Measurements from ENCODE around the gene MAN2A2. TPM values are rescaled to one million over a fixed set of nuclear protein-coding genes. Genes with fewer than 3 reads are reported as not detected.

MAN2A2 gene
- 15.3 and 17.4 TPM in 2 replicates for total RNA-seq

DNA sequence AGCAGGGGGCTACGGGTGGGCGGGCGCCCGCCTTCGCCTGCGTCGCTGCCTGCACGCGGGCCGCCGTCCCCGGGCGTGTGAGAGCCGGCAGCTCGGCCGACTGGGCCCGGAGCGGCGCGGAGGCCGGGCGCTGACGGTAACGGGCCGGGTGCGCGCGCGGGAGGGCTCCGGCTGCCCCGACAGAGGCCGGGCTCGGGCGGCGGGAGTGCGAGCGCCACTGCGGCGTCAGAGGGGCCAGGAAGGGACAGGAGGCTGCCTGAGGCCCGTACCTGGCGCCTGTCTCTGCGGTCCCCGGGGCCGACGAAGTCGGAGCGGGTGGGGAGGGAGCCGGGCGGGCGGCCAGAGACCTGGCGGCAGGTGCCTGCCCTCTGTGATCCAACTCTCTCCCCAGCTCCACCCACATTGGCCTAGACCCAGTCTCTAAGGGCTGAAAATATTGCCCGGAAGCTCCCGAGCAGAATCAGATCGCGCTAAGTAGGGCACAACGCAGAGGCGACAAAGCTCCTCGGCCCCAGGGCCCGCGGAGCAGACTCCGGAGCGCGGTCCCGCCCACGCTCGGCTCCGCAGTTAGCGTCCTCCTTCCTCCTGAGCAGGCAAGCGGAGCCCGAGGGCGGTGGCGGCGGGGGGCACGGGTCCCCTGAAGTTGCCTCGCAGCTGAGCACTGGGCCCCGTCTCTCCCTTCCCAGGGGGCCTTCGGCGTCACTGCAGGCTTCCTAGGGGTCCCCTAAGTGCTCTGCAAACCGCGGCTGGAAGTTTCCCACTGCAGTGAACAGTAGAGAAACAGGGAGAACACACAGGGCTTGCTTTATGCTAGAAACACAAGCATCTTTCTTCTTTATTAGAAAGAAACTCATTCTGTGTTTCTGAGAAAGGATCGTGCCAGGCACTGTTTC lies at the start of gene MAN2A2:
MAN2A2 (plus strand) TSS at position 463 of the 893 bp plus-strand sequence. CDS start 906 bp downstream, outside the sequence.

DNA sequence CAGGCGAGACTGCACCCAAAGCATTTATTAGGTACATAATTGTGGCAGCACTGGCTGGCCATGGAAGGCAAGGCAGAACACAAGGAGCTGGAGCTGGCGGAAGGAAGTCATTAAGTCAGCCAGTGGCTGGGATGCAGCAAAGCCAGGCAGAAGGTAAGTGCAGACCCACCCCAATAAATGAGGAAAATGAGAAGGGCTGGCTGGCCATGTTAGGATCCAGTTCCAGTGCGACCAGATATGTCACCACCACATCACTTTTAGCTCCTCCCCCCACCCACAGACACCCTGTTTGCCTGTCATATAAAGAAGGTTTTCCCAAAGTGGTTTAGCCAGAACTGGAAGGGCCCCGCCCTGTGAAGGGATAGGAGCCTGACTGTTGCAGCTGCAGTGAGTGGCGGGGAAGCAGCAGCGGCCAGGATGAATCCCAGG lies 34.8 kb upstream of the MAN2A2 start, which contains the start of gene FURIN:
FURIN (plus strand) TSS at position 328 of the 429 bp plus-strand sequence. CDS start 7,153 bp downstream, outside the sequence.

DNA sequence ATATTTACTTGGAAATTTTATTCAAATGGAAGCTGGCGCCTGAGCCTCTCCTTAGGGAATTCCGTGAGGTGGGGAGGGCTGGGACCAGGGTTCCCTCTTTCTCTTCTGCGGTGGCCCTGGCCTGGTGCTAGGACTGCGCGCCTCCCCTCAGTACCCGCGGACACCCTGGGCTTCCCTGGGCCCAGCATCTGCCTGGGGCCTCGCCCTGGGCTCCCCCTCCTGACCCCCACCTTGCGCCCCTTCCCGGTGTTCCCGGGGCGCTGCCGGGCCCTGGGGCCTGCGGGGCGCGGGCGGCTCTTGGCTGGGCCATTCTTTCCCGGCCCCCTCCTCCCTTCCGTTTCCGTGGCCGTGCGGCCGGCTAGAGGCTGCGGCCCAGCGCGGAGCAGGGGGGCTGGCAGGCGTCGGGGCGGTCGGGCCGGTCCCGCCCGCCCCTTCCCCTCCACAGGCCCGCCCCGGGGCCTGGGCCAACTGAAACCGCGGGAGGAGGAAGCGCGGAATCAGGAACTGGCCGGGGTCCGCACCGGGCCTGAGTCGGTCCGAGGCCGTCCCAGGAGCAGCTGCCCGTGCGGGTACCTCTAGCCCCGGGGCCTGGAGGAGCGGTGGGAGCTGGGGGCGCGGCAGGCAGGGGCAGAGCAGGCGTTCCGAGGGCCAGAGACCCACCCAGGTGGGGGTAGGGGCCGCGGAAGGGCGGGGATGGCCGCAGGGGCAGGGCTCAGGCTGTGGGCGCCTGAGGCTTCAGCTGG lies 19.0 kb upstream of the MAN2A2 start, which contains the start of gene FES:
FES (plus strand) TSS at position 529 of the 743 bp plus-strand sequence. CDS start 542 bp downstream, outside the sequence.

DNA sequence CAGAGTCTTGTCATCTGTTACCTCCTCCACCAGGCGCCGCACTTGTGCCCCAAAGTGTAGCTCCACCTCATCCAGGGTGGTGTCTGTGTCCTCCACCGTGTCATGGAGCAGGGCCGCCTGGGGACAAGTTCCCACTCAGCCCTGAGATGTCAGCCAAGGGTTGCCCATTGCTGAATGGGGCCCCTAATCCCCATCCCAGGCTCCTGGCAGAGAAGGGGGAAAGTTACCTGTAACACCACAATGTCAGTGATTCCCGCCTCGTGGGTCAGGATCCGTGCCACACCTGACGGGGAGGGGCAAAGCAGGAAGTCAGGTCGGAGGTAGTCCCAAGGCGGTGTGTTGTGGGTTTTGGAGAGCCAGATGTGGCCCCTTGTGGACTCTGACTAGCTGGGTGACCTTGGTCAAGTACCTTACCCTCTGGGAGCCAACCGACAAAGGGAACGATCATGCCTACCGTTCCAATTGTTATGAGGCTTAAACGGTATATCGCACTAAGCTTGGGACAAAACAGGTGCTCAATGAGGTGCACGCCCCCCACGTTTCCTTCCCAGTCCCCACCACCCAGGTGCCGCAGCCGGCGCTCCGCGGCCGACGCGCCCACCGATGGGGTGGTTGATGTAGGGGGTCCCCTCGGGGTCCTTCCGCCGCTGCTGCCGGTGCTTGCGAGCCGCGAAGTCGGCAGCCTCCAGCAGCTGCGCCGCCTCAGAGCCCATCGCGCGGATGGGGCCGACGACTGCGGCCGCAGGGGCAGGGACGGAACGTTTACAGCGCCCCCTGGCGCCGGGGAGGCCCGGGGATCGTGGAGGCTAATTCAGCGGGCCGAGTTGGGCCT lies 28.9 kb downstream of the MAN2A2 start, which contains the start of gene HDDC3:
HDDC3 (minus strand) TSS at position 722 of the 832 bp plus-strand sequence; CDS start at position 713, 9 bp downstream.

DNA sequence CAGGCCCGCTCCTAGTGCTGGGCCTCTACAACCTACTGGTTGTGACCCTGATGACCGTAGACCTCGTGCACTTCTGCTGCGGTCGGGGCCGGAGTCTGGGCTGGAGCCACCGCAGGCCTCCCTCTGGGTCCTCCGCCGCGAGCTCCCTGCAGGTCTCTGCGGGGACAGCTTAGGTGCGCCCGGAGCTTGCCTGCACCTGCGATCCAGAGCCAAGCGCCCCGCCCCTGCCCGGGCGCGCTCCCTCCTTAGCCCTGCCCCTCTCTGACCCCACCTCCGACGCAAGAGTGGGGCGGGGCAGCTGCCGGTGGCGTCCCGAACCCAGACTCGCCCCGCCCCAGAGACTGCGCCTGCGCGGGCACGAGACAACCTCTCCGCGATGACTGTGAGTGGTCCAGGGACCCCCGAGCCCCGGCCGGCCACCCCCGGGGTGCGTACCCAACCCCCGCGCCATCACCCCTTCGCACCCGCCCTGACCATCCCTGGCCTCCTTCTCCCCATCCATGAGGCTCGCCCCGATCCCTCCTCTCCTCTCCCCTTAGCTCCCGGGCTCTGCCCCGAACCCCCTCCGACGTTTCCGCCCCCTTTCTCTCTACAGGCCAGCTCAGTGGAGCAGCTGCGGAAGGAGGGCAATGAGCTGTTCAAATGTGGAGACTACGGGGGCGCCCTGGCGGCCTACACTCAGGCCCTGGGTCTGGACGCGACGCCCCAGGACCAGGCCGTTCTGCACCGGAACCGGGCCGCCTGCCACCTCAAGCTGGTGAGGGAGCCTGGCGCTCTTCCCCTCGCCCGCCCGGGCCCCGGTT lies 32.0 kb downstream of the MAN2A2 start, which contains the start of gene UNC45A:
UNC45A (plus strand) TSS at position 337 of the 803 bp plus-strand sequence; CDS start at position 377, 40 bp downstream.

DNA sequence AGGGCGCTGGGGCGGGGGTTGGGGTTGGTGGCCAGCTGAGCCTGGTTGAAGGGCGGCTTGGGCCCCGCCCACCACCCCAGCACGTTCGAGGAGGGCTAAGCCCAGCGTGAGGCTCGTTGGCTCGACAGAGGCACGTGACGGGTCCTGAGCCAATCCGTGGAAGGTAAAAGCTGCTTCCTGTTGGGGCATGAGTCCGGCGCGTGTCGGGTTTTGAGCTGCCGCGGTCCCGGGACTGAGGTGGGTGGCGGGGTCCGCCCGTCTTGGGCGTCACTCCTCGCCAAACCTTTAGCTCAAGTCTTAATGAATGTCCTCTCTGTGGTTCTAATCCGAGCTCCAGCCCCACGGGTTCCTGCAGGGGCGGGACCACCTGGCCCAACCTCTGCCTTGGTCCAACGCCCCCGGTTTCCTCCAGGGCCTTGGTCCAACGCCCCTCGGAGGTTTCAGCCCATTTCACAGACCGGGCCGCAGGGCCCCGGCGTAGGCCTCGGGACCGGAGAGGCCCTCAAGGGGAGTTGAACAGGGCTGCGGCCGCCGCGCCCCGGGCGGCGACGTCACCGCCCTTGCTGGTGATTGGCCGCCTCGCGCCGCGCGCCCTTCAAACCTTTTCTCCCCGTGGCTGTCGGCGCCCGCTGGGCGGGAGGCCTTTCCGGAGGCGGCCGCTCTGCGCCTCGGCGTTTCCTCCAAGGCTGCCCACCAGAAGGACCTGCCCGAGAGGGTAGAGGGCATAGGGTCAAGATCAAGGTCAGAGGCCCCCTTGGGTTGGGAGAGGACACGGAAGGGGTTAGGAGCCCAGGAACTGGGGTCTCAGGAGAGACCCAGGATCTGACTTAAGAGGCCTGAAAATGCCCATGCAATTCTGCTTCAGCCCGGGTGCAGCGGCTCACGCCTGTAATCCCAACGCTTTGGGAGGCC lies 51.9 kb downstream of the MAN2A2 start, which contains the start of gene RCCD1:
RCCD1 (plus strand) TSS at position 173 of the 912 bp plus-strand sequence. CDS start 1,851 bp downstream, outside the sequence.

Other genes with a start within 250 kb of the MAN2A2 start
- gene BLM, start 186.0 kb upstream of the MAN2A2 start, total RNA-seq, result 5.7 and 7.5 TPM in 2 replicates
- 75.8 and 82.8 TPM in 2 replicates for gene FURIN, start 34.7 kb upstream of the MAN2A2 start, total RNA-seq
- gene FES, start 18.8 kb upstream of the MAN2A2 start, total RNA-seq, result 42.9 and 46.1 TPM in 2 replicates
- 9.2 and 20.7 TPM in 2 replicates for gene HDDC3, start 29.2 kb downstream of the MAN2A2 start, total RNA-seq
- 54.1 and 55.4 TPM in 2 replicates for gene UNC45A, start 32.0 kb downstream of the MAN2A2 start, total RNA-seq
- 22.0 and 22.8 TPM in 2 replicates for gene RCCD1, start 51.6 kb downstream of the MAN2A2 start, total RNA-seq
- 167 and 190 TPM in 2 replicates for gene PRC1, start 91.2 kb downstream of the MAN2A2 start, total RNA-seq
- 15.0 and 16.0 TPM in 2 replicates for gene VPS33B, start 119.3 kb downstream of the MAN2A2 start, total RNA-seq
- gene SV2B, start 197.0 kb downstream of the MAN2A2 start, total RNA-seq, result not detected in 2 replicates

Measured in myometrial cell (primary cell).